Left renal cortex interstitium (tissue), 4 donors: ENCODE data around the gene TNKS2. TPM values are rescaled to one million over a fixed set of nuclear protein-coding genes. Genes with fewer than 3 reads are reported as not detected.
"Not testable (repeated sequence)": the region's sequence is repeated elsewhere in the genome, so short reads cannot be mapped to it uniquely, and the experiment has no call there.

Experiments
- DNase-seq, 4 donors: peaks; one replicate each; pipeline ENCODE4 v3.0.0-alpha.2; 2013; ENCODE audit warnings: low read depth in 4 of 4, low spot score in 2 of 4, missing footprints in 1 of 4
- polyA plus RNA-seq, 4 donors: library from polyadenylated mRNA; unstranded; fragments of 120-200 nt; gene quantifications; one replicate each; pipeline ENCODE4 v1.2.1, GENCODE V29; 2013; ENCODE audit not compliant: insufficient read length in 4 of 4

The TNKS2 gene
- polyA plus RNA-seq, 4 donors, result 53.4 to 63.8 (median 54.4) TPM

DNA sequence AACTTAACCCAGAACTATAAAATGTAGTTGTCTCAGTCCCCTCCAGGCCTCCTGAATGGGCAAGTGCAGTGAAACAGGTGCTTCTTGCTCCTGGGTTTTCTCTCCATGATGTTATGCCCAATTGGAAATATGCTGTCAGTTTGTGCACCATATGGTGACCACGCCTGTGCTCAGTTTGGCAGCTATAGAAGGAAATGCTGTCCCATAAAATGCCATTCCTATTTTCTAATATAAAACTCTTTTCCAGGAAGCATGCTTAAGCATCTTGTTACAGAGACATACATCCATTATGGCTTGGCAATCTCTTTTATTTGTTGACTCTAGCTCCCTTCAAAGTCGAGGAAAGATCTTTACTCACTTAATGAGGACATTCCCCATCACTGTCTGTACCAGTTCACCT lies 65.9 kb downstream of the TNKS2 start:
- DNase-seq, result no peak

DNA sequence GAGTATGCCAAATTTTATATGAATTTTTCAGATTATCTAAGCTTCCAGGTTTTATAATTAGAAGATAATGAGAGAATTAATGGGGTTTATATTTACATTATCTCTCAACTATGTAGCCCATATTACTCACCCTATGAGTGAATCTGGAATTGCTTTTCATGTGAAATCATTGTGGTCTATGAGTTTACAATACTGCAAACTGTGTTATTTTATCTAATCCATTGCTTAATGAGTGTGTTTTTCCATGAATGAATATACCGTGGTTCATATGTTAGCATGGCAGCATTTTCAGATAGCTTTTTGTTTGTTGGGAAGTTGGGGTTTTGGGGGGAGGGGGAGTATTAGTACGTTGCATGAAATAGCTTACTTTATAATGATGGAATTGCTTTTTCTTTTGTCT lies 66.5 kb downstream of the TNKS2 start:
- no peak for DNase-seq

DNA sequence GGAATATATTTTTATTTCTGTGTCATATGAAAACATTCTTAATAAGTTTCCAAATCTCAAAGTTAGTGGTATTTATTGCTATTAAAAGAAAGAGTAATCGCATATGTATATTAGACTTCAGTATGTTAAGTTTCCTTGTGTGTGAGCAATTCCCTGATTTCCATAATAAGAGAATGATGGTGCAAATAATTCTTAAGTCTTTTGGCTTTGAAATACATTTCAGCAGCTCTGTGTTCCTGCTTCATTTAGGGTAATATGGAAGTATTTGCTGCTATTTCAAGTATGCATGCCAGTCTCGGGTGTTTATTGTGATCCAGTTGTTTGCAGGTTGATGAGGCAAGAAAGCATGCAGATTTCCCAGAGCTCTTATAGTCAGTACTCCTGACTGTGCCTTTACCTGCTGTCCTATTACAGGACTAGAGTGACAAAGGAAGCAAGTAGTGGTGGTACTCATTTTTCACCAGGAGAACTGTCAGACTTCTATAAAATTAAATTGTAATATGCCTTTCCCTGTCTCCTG lies 67.4 kb downstream of the TNKS2 start:
- no peak for DNase-seq

DNA sequence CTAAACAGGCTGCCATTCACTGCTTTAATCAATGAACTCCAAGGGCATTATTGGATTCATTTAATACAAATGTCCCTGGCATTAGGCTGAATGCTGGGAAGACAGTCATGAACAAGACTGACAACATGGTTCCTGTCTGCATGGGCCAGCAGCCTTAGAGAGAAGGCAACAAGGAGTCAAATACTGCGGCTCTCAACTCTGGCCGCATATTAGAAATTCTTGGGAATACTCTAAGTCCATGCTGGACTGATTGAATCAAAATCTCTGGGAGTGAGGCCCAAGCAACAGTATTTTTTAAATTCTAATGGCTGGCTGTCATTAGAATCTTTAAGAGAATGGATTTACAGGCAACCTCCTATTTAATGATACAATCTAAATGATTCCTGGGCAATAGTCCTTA lies 76.9 kb downstream of the TNKS2 start:
- DNase-seq, result no peak

DNA sequence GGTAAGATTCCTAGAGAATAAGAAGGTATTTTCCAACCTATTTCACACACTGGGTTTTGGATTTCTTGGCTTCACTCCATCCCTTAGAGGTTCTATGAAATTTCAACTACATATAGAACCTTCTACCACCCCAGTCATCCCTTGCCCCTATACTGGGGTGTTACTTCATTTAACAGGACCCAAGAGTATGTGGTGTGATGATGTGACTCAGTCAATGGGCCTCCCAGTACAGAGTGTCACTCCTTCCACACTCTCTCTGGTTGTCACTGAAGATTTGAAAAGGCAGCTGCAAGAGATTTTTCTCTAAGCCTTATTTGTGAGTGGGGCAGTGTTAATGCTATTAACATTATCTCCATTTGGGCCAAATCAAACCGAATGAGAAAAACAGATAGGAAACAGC lies 77.6 kb downstream of the TNKS2 start:
- no peak for DNase-seq

DNA sequence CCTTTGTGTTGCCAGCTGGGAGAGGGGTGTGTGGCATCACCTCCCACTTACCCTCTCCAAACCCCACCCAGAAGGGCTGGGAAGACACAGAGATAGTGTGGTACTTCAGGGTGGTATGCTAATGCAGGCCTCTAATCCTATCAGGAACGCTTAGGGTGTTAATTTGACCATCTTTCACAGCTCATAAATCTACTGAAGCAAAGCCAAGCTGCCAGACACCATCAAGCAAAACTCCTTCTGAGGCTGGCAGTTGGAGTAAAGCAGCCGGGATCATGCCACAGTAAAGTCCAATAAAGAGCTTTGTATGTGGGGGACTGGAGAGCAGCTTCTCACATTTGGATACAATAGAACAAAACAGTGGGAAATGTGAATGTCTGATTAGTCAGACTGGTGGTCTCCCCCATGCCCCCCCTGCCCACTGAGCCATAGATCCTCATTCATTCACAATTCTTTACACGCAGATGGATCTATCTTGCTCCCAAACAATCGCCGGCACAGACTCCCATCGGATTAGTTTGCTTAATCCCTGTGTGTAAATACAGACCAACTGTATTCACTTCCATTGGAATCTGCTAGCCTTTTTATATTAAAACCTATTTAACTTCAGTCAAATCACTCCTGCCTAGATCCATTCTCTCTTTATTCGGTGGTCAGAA lies 81.4 kb downstream of the TNKS2 start:
- no peak for DNase-seq

DNA sequence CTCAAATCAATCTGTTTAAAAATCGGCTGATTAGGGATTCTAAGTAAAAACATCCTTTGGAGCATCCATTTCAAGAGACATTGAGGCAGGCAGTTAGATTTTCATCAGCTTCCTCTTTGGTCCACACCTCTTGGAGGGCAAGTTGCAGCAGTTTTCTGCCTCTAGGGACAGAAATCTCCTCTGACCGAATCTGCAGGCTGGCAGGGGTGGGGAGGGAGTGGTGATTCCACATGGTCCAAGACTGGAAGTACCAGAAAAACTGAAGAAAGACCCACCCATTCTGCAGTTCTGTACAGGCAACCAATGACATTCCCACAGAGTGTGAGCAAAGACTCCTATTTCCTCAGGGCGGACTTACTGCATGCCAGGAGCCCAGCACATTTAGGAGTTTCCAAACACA lies 82.1 kb downstream of the TNKS2 start:
- DNase-seq, result no peak

DNA sequence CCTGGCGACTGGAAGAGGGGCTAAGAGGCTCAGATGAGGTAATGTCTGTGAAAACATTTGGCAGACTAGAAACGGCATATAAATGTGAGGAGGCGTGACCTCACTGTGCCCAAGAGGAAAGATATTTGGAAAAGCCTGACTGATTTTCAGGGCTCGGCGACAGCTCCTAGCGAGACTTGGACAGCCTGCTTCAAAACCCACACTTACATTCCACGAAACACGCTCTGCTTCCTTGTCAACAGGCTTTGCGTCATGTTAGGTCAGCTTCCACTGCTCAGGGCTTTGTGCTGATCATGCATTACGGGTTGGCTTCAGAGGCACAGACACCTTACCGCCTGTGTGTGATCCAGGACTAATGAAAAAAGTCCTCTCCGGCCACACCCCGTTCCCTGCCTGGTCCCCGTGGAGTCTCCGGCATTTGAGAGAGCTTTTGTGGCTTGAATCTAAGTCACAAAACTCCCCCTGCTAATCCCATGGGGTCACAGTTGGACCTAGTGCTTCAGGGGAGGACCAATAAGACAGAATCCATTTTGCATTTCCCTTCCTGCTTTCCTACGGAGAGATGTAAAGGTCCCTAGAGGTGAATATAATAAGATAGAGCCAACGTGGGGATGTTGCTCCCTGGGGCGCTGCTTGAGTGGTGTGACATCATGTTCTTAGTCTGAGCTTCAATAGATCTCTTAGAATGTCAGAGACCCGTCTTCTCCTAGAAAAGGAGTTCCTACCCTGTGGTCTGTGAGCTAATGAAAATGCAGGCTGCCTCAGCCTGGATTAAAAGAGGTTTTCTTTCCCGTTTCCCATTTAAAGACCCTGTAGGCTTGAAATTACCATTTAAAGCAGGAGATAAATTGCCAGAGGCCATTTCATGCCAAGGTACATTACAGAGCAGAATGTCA lies 85.6 kb downstream of the TNKS2 start:
- peak; percentile 36 to 57 (median 45) for DNase-seq

DNA sequence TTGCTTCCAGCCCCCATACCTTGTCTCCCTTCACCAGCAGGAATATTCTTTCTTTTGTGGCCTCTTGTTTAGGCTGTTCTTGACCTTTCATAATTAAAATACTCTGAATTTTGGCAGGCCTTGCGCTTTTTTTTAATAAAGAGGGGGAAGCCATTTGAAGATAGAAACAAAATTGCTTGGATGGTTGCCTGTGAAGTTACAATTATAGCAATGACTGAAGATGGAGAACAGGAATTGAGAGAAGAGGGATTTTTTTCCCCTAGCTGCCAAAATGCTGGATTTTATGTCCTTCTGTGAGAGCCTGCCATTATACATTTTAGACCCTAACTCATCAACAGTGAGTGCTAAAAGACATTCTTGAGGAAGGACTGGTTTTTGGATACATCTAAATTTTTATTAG lies 86.3 kb downstream of the TNKS2 start:
- DNase-seq, result no peak

DNA sequence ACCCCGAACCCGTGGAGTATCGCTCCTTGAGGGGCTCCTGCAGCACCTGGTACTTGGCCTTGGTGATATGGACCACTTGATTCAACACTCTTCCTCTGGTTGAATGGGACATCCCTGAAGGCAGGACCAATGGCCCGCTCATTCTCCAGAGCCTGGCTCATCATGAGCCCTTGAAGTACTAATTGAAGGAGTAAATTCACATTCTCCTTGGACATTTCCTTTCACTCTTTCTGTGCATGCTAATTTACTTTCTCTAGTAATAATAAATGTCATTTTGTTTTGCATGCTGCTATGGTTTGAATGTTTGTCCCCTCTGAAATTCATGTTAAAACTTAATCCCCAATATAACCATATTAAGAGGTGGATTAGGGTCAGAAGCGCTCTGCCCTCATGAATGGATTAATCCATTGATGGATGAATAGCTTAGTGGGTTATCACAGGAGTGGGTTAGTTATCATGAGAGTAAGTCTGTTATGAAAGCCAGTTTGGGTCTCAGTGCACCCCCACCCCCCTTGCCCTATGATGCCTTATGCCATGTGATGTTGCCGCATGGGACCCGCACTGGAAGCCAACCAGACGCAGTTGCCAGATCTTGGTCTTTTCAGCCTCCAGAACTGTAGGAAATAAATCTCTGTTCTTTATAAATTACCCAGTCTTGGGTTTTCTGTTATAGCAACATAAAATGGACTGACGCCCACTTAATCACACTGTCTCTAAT lies 87.3 kb downstream of the TNKS2 start:
- DNase-seq, result no peak

DNA sequence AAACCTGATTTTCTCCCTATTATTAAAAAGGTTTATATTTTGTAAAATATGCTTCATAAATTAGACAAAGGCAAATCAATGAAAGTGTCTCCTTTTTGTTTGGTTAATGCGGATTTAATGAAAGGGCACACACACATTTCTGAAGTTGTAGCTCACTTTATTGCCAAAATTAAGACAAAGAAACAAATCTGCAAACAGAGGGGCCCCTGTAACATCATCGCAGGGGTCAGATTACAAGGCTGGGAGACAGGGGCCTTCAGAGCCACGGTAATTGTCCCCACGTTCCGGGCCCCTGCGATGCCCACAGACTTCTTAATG lies 88.7 kb downstream of the TNKS2 start:
- no peak for DNase-seq

DNA sequence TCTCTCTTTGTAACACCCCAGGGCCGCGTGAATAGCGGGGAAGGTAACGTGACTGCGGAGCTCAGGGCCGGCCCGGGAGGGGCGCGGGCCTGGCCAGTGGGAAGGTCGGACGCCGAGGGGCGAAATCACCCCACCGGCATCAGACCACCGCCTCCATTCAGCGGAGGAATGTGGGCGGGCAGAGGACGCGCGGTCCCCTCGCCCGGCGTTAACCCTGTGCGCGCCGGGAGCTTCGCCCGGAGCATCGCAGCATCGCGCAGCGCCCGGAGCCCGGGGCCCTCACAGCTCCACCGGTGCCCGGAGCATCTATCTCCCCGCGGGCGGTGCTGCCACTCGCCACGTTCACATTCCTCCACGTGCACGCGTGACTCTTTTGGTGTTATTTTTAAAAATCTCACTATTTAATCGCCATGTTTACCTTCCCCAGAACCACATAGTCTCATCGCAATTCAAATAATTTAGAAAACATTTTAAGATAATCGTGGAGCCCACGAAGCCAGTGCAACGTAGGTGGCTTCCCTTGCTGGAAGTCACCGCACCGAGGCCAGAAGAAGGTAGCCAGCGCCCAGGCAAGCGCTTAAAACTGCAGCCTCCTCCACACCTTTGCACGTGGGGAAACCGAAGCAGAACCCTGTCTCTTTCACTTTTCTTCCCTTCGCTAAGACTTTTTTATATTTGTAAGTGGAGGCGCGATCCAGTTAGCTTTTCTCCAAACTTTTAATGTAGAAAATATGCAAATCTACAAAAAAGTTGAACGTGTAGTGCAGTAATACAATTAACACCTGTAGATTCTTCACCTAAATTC lies 89.2 kb downstream of the TNKS2 start:
- peak in 2 of 4 donors; percentile 34 to 51 for DNase-seq

DNA sequence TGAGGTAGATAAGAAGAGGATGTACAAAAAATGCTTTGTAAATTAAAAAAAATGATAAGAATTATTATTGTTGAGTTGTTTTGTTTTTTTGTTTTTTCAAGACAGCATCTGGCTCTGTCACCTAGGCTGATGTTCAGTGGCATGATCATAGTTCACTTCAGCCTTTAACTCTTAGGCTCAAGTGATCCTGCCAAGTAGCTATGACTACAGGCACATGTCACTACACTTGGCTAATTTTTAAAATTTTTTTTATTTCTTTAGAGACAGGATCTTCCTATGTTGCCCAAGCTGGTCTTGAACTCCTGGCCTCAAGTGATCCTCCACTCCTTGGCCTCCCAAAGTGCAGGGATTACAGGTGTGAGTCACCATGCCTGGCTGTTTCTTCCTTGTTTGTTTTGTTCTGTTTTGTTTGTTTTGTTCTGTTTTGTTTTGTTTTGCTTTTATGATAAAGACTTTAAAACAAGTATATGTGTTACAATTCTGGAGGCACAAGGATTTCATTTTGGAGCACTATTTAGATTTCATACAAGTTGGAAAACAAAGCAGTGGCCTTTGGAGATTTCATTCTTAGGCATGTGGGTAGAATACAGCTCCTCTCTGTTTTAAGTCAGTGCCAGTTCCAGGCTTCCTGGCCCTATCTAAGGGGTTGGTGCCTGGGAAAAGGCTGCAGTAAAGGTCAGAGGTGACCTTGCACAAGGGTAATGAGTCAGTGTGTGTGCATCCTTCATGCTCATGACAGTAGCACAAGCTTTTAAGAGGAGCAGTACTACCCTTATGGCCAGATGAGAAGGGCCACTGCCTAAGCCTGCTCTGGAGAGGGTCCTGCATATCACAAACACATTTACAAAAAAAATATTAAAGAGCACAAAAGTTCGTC lies 93.1 kb downstream of the TNKS2 start:
- DNase-seq, result no peak

DNA sequence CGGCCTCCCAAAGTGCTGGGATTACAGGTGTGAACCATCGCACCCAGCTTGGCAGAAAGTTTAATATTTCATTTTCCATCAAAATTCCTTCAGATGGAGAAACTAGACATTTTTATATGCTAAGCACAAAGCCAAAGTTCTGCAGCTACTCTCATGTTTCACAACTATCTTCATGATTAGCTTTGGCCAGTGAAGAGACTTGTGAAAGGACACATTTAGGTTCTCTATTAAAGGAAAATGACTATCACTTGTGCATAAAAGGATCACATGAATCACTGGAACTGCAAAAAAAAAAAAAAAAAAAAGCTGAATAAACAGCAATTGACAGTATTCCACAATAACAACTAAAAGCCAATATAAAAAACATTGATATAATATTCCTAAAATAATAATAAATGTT lies 94.8 kb downstream of the TNKS2 start:
- DNase-seq, result no peak

DNA sequence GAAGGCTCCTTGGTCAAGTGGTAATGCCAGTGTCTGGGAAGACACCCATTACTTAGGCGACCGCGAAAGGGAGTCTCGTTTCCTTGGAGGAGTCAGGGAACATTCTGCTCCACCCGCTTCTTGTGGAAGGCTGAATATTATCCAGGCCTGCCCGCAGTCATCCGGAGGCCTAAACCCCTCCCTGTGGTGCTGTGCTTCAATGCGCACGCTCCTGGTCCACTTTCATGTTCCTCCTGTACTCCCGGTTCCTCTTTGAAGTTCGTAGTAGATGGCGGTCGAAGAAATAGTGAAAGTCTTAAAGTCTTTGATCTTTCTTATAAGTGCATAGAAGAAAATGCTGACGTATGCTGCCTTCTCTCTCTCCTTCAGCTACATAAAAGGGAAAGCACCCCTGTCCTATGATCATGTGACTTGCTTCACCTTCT lies 96.0 kb downstream of the TNKS2 start:
- not testable (repeated sequence) for DNase-seq

DNA sequence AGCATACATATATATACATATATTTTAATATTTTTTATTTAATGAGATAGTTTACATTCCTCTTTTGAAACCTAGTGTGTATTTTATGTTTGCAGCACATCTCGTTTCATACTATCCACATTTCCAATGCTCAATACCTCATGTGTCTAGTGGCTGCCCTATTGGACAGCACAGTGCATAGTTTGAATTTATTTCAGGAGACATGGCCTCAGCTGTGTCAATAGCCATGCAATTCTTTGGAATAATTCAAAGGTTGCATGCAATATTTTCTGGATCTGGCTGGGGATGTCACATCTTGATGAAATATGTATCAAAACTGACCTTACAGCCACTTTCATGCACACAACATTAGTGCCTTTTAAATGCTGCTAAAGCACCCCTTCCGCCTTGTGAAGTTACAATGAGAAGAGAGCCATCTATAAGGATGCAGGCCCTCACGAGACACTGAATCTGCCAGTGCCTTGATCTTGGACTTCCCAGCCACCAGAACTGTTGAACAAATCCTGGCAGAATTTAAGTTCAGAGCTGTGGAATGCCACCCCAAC lies 98.1 kb downstream of the TNKS2 start:
- no peak for DNase-seq

DNA sequence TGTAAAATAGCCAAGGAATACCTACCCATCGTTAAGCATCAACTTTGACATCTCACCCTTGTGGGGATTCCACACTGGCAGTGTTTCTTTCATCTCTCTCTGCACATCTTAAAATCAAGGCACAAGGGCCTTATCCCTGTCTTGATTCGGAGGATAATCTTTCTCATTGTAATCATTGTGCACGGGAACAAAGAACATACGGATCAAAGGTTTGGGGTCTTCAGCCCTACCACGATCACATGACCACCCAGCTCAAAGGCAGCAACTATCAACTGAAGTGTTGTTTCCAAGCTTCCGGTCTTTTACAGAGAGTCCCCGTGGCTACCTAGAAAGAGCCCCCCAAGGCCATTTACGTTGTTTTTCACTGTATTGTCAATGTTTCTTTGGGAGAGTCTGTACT lies 99.2 kb downstream of the TNKS2 start:
- DNase-seq, result no peak

DNA sequence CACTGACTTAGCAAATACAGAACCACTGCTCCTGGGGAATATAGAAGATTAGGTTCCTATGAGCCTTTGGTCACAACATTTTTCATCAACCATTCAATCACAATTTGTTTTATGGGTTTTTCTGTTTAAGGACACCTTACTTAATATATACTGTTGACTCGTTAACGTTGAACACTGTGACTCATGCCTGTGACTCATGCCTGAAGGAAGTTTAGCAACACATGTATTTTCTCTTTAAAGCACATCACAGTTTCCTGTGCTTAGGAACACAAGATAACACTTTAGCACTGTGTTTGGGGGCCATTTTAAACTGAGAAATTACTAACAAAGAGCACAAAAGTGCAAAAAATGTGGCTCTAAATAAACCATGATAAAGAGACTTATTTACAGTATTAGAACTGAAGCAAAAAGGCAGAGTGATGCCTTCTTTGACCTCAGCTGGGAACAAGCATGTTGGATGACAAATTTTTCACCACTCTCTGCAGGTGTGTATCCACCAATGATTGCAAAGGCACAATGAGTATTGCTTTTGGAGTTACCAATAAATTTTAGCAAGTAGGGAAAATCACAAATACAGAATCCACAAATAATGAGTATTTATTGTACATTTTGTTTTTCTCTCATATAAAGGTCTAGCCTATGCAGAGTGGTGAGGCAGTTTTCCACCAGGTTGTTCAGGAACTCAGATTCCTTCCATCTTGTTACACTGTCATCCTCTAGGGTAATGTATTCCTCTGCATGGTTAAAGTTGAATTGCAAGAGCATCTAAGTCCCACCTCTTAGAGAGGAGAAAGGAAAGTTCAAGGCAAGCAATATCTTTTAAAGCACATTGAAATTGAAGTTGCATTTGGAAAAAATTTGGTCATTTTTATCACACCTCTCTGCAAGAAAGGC lies 103.8 kb downstream of the TNKS2 start:
- DNase-seq, result no peak
